NCI-H774 (cell line): Measurements from ENCODE around the gene ADARB2.
A peak's percentile ranks its signal among the peaks of the same experiment; 100 is the strongest.
"Not testable (repeated sequence)": the region's sequence is repeated elsewhere in the genome, so short reads cannot be mapped to it uniquely, and the experiment has no call there.

ENCODE experiments used
- DNase-seq: peaks from one replicate; lab custom pipeline; 2025; lab: John Stamatoyannopoulos, UW

ADARB2 gene

DNA sequence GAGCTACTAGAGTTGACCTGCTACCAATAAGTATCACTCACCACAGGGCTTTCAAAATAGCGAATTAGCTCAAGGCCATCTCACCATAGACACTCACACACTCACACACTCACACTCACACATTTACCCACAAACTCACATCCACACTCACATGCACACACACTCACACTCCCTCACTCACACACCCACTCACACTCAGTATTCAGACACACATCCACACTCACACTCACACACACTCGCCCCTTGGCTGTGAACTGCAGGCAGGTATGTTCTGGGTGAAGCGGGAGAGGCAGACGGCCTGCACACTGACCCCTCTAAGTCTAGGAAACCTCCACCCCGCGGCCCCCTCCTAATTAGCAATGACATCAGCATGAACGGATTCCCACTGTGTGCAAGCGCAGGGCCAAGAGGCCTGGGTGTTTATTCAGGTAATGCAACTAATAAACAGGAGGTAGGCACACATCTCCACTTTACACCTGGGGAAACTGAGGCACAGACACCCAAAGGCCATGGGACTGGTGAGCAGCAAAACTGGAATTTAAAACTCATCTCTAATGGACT lies 94.6 kb downstream of the ADARB2 start:
- DNase-seq: no peak

DNA sequence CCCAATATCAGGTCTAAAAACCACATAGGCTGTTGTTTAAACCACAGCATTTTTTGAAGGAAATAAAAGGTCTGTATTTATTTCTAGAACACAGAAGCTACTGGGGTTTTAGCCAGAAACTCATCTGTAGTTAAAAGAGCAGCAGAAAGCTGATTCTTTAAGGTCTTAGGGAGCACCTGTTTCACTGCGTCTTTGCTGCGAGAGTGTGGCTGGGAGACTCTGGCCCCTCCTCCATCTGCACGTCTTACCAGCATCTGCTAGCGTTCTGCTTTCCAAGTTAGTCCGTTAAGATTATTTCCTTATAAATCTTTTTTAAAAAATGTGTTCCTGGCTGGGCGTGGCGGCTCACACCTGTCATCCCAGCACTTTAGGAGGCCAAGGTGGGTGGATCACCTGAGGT lies 95.9 kb downstream of the ADARB2 start:
- DNase-seq: no peak

DNA sequence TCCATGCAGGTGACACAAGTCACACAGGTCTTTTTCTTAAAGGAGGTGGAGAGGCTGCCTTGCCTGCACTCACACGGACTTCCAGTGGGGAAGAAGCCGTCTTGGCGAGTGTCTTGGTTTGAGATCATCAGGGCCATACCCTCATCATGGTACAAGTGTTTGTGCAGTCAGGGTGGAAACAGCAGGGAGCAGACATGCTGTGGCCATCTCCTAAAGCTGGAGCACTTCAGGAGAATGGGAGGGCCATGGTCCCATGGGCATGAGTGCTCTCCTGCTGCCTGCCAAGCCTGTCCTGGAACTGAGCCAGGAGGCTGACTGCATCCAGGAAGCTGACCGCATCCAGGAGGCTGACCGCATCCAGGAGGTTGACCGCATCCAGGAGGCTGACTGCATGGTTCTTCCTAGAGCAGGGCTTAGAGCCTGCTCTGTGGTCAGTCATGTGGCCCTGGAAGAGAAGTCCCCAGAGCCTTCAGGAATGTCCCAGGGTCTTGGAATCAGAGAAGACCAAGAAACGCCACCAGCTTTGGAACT lies 98.4 kb downstream of the ADARB2 start:
- DNase-seq: peak; percentile 68

DNA sequence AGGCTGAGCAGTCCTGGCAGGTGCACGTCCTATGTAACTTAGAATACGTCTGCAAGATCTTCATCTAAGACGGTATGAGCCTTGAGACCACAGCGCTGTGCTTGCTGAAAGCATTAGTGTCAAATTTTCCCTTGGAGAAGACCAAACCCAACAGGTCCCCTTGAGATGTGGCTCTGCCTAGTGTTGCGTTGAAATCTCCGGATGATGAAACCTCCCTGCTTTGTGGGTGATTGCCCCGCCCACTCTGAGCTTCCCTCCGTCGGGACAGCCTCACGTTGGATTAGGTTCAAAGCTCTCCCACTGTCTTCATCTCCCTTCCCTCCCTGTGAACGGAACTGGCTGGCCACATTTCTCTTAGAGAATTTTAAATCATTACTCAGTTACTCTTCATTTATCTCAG lies 102.0 kb downstream of the ADARB2 start:
- no peak for DNase-seq

DNA sequence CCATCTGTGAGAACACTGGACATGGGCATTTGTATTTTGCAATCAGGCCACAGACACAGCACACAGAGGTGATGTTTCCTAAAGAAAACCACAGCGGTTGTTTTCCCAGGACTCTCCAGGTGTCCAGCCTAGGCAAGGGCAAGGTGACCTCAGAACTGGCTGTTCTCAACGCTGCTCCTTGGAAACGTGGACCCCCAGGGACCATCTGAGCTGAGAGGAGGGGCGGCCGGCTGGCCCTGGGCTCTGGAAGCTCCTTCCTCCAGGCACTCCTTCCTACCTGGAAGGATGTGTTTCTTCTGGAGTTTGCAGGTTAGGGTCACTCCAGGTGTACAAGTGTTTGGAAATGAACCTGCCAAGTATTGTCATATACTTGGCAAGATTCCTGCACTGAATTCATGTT lies 103.1 kb downstream of the ADARB2 start:
- DNase-seq: no peak

DNA sequence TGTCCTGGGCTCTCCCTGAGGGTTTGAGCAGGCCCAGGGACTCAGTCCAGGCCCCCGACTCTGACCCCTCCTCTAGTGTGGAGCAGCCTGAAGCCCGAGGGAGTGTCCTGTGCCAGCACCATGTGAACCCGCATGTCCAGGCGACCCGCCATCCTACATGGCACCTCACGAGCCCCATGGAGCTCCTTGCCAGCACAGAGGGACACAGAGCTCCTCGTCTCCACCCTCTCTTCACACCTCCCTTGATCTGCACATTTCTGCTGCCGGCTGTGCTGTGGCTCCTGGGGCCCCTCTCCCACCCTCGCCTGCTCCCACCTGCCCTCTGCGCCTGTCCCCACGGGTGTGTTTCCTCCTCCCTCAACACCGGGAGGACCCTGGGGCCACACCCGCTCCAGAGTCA lies 103.5 kb downstream of the ADARB2 start:
- no peak for DNase-seq

DNA sequence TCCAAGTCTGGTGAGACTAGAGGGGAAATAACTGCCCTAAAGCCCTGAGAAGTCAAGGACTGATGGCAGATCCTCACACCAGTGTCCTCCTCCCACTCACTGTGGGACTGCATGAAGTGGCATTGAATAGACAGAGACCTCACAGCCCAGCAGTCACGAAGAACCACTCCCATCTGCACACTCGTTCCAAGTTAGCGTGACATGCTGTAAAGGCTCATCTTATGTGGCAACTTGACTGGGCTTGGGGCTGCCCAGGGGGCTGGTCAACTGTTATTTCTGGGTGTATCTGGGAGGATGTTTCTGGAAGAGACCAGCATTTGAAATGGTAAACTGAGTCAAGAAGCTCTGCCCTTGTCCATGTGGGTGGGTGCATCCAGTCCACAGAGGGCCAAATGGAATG lies 104.7 kb downstream of the ADARB2 start:
- no peak for DNase-seq

DNA sequence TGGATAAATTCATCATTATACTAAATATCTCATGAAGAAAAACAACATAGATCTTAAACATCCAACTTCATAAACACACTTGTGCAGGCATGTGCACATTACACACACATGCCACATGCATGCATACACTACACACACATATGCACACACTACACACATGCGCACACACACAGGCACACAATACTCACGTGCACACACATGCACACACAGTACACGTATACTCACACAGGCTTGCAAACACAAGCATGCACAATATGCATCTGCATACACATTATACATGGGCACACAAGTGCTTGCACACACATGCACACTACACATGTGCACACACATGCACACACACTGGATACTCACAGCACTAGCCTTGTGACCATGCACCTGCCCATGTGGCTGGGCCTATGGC lies 105.2 kb downstream of the ADARB2 start:
- no peak for DNase-seq

DNA sequence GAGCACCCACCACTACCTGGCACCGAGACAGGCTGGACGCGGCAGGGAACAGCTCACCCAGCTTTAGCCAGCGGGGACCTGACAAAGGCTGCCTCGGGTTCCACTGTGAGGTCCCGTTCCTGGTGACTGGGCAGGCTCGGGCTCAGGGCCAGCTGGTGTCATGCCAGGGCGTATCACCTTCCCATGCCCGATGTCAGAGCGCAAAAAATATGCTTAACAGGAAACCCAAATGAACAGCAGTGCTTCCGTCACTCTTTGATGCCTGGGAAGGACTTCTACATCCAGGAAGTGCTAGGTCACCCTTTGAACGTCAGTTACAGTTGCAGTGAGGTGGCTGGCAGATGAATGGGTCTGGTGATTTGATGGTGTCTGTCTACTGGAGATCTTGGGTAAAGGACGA lies 106.0 kb downstream of the ADARB2 start:
- no peak for DNase-seq

DNA sequence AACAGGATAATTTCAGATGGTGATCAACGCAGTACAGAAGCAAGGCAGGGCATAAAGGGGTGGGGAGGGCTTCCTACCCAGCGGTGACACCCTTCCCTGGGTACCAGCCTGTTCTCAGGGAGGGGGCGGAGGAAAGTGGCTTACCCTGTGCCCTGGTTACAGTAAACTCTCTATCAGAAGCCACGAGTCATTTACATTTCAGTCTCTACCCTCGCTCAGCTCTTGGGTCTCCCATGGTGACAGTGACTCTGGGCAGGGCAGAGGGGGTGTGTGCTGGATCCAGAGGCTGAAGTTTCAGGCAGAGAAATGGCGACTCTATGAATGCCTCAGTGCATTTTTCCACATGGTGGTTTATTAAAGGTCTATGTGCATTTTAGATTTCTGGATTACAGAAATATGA lies 107.0 kb downstream of the ADARB2 start:
- no peak for DNase-seq

DNA sequence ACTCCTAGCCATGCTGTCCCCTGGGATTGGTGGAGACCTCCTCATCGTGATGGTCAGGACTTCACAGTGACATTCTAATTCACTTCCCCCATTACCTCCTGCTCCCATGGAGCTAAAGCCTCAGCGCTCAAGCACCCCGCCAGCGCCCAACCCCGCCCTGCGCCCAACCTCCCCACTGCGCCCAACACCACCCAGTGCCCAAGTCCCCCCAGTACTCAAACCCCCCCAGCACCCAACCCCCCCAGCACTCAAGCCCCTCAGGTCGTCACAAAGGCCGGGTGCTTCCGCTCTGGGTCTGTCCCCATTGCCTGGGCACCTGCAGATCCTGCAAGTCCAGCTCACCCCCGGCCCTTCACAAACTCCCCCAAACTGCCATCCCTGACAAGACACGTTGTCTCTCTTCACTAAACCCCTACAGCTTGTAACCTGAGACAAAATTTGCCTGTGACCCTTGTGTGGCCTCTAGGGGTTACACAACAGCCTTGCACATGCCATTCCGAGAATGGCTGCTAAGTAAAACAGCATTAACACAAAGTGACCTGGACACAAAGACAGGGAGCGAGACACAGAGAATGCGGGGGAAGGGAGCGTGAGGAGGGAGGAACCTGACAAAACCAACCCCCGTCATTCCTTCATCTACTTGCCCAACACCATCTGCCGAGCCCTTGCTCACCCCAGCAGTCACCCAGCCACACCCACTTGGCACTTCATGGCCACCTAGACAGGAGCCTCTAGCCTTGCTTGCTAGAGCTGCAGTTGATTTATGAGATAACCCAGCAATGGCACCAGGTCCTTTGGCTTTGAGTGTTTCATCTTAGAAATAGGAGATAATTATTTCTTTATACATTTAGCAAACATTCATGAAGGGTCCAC lies 107.8 kb downstream of the ADARB2 start:
- no peak for DNase-seq

DNA sequence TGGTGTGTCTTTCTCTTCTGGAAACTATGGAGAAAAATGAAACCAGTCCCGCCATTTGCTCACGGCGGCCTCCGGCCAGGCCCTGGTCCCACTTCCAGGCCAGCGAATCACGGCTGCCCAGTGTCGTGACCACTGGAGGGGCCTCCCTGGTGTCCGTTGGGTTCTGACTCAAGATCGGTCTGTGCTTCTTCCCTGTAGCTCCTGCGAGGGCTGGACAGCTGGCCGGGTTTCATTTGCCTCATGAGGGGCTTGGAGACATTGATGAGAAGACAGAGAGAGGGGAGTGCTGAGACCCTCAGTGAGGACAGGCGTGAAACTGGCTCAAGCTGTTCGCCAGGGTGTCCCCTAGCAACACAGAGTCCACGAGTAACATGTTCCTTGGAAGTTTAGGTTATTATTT lies 108.6 kb downstream of the ADARB2 start:
- no peak for DNase-seq

DNA sequence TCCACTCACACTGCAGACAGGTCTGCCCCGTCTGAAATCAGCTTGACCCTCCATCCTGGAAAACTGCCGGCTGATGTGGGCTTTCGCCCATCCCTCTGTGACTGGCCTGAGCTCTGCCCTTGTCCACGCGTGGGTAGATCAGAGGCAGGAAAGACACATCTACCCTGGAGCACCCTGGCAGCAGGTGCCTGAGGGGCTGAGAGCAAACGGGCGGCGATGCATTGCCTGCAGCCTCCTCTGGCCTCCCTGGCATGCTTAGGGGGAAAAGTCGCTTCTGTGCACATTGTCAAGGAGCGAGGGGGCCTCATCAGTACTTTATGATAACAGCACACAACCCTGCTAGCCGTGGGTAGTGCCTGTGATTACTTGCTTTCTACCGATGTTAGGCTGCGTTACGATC lies 109.4 kb downstream of the ADARB2 start:
- no peak for DNase-seq

DNA sequence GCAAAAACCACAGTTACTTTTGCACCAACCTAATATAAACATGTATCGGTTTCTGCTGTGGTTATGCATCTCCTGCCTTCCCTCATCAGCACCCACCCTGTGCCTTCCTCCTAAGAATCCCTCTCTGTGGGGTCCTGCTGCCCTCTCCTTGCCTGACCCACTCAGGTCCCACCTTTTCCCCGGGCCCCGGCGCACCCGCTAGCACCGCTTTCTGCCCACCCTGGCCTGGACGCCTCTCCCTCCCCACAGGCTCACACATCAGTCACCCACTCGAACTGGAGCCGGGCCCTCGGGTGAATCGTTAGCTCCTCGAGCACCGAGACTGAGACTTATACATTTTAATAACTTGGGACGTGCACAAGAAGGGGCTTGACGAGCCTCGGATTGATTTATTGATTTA lies 110.5 kb downstream of the ADARB2 start:
- DNase-seq: no peak

DNA sequence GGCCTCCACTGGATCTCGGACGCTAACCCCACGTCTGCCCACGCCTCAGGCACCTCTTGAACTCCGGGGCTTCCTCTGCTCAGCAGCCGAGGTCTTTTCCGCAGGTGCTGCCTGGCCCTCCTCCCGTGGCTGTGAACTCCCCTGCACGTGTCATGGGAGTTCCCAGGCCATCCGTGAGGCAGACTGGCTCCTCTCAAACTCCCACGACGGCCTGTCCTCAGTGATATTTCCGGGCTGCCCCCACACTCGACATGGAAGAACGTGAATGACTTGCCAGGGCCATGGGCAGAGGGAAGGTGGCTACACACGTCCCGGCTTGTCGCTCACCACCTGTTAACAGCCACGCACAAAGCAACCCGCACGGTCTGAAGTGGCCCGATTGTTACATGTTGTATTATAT lies 110.9 kb downstream of the ADARB2 start:
- no peak for DNase-seq

DNA sequence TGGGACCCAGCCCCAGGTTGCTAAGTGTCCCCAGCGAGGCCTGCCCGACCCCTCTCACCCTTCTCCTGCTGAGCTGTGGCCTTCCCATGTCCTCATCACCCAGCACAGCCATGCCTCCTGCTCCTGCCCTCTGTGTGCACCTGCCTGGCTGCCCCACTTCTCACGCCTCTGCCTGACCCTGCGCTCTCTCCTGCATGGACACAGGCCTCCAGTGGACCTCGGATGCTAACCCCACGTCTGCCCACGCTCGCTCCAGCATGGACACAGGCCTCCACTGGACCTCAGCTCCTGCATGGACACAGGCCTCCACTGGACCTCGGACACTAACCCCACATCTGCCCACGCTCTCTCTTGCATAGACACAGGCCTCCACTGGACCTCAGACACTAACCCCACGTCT lies 111.6 kb downstream of the ADARB2 start:
- DNase-seq: no peak

DNA sequence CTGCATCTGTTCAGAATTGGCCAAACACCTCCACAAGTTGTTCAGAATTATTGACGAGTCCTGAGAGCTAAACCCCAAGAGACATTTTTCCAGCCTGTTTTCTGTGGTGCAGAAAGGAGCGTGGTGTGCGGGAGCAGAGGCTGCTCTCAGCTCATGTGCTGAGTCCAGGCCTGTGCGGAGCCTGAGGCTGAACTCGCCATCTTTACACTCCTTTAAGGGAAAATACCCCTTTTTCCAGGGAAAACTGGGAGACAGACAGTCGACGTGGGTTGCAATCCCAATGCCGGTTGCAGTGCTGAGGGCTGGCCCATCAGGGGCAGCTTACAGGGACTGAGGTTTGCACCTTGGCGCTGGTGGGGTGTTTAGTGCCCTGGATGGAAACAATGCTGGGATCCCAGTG lies 112.2 kb downstream of the ADARB2 start:
- no peak for DNase-seq

DNA sequence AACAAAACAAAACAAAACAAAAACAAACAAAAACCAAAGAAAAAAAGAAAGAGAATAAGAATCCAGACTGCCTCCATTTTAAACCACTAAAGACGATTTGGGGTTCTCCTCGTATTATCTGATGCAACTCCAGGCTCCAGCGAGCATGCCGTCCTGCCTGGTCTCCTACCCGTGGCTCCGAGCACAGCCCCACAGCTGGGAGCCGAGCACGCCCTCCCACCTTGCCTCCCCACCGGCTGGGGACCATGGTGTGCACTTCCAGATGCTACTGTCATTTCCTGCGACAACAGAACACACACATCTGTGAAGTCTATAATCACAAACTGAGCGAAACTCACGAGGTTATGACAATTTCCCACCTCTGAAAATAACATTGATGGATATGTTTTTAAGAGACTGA lies 113.1 kb downstream of the ADARB2 start:
- DNase-seq: no peak

DNA sequence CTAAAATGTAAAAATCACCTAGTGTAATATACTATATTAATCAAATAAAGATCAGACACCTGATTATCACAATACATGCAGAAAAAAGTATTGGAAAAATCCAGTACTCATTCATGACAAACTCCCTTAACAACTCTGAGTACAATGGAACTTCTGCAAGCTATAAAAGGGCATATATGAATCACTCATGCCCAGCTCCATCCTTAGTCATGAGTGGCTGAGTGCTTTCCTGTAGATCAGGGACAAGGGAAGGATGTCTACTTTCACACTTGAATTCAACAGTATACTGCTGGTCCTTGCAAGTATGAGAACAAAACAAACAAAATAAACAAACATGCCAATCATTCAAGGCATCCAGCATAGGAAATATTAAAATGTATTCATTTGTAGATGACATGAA lies 116.5 kb downstream of the ADARB2 start:
- no peak for DNase-seq

DNA sequence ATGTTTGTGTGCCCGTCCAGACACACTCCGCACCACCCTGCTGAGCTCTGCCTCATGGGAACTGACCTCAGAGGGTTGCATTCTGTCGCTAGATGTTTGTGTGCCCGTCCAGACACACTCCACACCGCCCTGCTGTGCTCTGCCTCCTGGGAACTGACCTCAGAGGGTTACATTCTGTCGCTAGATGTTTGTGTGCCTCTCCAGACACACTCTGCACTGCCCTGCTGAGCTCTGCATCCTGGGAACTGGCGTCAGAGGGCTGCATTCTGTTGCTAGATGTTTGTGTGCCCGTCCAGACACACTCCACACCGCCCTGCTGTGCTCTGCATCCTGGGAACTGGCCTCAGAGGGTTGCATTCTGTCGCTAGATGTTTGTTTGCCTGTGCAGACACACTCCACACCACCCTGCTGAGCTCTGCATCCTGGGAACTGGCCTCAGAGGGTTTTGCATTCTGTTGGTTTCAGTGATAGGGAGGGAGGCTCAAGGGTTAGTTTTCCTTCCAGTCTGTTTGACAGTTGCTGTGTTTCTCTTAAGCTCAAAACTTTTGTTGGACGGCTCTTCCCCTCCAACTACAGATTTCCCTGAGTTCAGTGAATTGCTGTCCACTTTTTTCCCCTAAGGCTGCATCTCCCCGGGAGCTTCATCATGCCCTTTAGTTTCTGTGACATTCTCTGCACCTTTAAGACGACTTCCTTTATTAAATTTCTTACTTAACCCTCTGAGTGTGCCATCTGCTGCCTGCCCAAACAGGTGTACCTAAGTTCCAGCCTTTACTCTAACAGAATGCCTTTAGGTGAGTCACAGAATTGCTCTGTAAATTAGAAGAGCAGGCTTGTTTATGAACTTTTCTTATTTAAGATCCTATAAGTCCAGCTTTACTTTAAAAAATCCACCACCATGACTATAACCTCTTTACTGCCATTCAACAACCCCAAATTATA lies 119.7 kb downstream of the ADARB2 start:
- DNase-seq: not testable (repeated sequence)

DNA sequence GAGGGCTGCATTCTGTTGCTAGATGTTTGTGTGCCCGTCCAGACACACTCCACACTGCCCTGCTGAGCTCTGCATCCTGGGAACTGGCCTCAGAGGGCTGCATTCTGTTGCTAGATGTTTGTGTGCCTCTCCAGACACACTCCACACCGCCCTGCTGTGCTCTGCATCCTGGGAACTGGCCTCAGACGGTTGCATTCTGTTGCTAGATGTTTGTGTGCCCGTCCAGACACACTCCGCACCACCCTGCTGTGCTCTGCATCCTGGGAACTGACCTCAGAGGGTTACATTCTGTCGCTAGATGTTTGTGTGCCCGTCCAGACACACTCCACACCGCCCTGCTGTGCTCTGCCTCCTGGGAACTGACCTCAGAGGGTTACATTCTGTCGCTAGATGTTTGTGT lies 120.6 kb downstream of the ADARB2 start:
- DNase-seq: not testable (repeated sequence)

DNA sequence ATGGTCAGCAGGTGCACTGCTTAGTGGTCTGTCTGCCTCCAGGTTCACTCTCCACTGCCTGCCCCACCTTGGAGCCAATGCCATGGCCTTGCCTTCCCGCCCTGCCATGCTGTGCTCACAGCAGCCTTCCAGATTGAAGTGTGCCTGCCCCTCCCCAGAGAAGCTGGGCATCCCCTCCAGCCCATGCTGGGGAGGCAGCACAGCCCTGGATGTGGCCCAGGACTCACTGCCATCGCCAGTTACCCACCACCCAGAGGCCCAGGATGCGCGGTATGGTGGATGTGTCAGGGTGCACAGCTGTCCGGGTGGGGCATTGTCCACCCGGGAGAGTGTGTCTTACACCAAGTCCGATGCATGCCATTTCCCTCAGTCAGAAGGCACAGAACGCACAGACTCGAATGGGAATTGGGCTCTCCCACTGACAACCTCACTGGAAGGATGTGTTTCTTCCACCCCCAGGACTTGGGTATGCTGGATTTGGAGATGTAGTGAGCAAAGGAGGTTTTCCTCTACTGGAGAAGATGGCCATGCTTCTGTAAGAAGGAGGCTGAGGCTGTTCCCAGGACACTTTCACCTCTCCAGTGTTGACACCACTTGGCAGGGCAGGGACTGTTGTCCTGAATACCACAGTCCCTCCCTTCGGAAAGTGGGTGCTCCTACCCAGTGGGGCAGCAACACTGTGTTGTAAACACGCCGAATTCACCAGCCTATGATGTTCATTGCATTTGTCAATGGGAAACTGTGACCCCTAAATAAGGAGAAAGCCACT lies 122.0 kb downstream of the ADARB2 start:
- no peak for DNase-seq
